ENCODE measurements around the gene PCYOX1L. TPM values are rescaled to one million over a fixed set of nuclear protein-coding genes. Genes with fewer than 3 reads are reported as not detected.

Gene PCYOX1L
- polyA plus RNA-seq, 3 donors = 9.8 to 31.8 (median 13.5) TPM

DNA sequence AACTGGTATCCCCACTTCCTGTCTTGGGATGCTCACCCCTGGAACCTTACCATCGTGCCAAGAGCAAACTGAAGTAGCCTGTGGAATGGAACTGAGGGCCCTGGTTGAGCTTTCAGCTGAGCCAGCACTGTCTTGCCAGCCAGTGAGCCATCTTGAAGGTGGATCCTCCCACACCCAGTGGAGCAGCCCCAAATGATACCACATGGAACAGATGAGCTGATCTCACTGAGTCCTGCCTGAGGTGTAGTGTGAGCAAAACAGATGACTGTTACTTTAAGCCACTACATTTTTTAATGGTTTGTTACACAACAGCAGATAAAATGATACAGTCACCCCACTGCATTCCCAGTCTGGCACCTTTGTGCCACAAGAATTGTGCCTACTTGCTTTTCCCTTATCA is 2.2 kb upstream of the PCYOX1L start:
- H3K4me2 ChIP-seq (replicated peaks; ENCODE audit: extremely low read depth, low read length, poor library complexity, severe bottlenecking) = no peak overlapping the region
- H3K4me3 Mint-ChIP-seq = no peak overlapping the region
- H3K4me1 ChIP-seq (ENCODE audit: control insufficient read depth in 1 of 2, insufficient read depth in 2 of 2, low read length in 2 of 2) = peaks cover 32 to 36% of the 10 kb centered on the region in 2 donors

DNA sequence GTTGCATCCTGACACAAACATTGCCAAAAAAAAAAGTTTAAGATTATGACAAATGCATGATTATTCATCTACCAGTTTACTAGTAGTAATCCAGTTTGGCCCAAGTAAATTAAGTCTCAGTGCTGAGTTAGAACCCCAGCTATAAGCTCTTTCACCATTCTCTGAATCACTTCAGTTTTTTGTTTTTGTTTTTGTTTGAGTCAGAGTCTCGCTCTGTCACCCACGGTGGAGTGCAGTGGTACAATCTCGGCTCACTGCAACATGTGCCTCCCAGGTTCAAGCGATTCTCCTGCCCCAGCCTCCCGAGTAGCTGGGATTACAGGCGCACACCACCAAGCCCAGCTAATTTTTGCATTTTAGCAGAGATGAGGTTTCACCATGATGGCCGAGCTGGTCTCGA is 1.5 kb upstream of the PCYOX1L start:
- Mint-ChIP-seq H3K27ac (no peak overlapping the region), H3K4me1 (peaks cover 38% of the 10 kb centered on the region), H3K9me3 (no peaks in the 10 kb centered on the region), H3K36me3 (peaks cover 37 to 38% of the 10 kb centered on the region in 2 donors), H3K27me3 (ENCODE audit: low read depth in 3 of 3) (no peaks in the 10 kb centered on the region), H3K4me3 (no peak overlapping the region)
- peaks cover 29 to 44% of the 10 kb centered on the region in 2 donors for H3K36me3 ChIP-seq (replicated peaks in 1 of 2; ENCODE audit: control insufficient read depth in 1 of 2, insufficient read depth in 2 of 2, low read length in 2 of 2)
- no peak overlapping the region for H3K4me3 ChIP-seq (replicated peaks in 1 of 3; ENCODE audit: low read depth in 2 of 3, low read length in 3 of 3)
- H3K4me2 ChIP-seq (replicated peaks; ENCODE audit: extremely low read depth, low read length, poor library complexity, severe bottlenecking) = no peak overlapping the region
- no peaks in the 10 kb centered on the region for H3K9me3 ChIP-seq (replicated peaks in 1 of 2; ENCODE audit: control insufficient read depth in 1 of 2, insufficient read depth in 1 of 2, low read length in 2 of 2)
- peaks cover 6% of the 10 kb centered on the region for H4K20me1 ChIP-seq (ENCODE audit: insufficient read depth, low read length)
- intact Hi-C loops (cut with micrococcal nuclease) = no loop called here
- 96% methylated on average over 8 of the region's 8 CpGs for WGBS (ENCODE audit: insufficient coverage)
- H3K27me3 ChIP-seq (ENCODE audit: control insufficient read depth in 2 of 2, insufficient read depth in 2 of 2, low read length in 2 of 2) = no peaks in the 10 kb centered on the region
- H3K4me1 ChIP-seq (ENCODE audit: control insufficient read depth in 1 of 2, insufficient read depth in 2 of 2, low read length in 2 of 2) = peaks cover 36 to 41% of the 10 kb centered on the region in 2 donors
- TF ChIP-seq, protein P1, sequence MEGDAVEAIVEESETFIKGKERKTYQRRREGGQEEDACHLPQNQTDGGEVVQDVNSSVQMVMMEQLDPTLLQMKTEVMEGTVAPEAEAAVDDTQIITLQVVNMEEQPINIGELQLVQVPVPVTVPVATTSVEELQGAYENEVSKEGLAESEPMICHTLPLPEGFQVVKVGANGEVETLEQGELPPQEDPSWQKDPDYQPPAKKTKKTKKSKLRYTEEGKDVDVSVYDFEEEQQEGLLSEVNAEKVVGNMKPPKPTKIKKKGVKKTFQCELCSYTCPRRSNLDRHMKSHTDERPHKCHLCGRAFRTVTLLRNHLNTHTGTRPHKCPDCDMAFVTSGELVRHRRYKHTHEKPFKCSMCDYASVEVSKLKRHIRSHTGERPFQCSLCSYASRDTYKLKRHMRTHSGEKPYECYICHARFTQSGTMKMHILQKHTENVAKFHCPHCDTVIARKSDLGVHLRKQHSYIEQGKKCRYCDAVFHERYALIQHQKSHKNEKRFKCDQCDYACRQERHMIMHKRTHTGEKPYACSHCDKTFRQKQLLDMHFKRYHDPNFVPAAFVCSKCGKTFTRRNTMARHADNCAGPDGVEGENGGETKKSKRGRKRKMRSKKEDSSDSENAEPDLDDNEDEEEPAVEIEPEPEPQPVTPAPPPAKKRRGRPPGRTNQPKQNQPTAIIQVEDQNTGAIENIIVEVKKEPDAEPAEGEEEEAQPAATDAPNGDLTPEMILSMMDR (IDR thresholded peaks at IDR 0.05) = no peak
- no peak overlapping the region for H3K27ac ChIP-seq (ENCODE audit: low read depth in 1 of 2, low read length in 2 of 2)
- peaks cover 21% of the 10 kb centered on the region for H3K79me2 ChIP-seq (ENCODE audit: insufficient read depth, low read length)
- H3K9ac ChIP-seq (ENCODE audit: insufficient read depth, low read length, poor library complexity, severe bottlenecking) = no peak overlapping the region
- no peak overlapping the region for H2AFZ ChIP-seq (ENCODE audit: insufficient read depth, low read depth, low read length, poor library complexity, severe bottlenecking)
- DNase-seq = no peak

More for the DNA sequence above, 2.2 kb upstream of the PCYOX1L start:
- Histone ChIP-seq H3K27ac (ENCODE audit: low read depth in 1 of 2, low read length in 2 of 2) (no peak overlapping the region), H3K4me3 (replicated peaks in 1 of 3; ENCODE audit: low read depth in 2 of 3, low read length in 3 of 3) (no peak overlapping the region), H2AFZ (ENCODE audit: insufficient read depth, low read depth, low read length, poor library complexity, severe bottlenecking) (no peak overlapping the region), H3K36me3 (replicated peaks in 1 of 2; ENCODE audit: control insufficient read depth in 1 of 2, insufficient read depth in 2 of 2, low read length in 2 of 2) (peaks cover 36 to 51% of the 10 kb centered on the region in 2 donors), H3K27me3 (ENCODE audit: control insufficient read depth in 2 of 2, insufficient read depth in 2 of 2, low read length in 2 of 2) (no peaks in the 10 kb centered on the region), H3K79me2 (ENCODE audit: insufficient read depth, low read length) (peaks cover 21% of the 10 kb centered on the region), H4K20me1 (ENCODE audit: insufficient read depth, low read length) (peaks cover 6% of the 10 kb centered on the region), H3K9me3 (replicated peaks in 1 of 2; ENCODE audit: control insufficient read depth in 1 of 2, insufficient read depth in 1 of 2, low read length in 2 of 2) (no peaks in the 10 kb centered on the region), H3K9ac (ENCODE audit: insufficient read depth, low read length, poor library complexity, severe bottlenecking) (no peak overlapping the region)
- Mint-ChIP-seq H3K27ac (no peak overlapping the region), H3K36me3 (peaks cover 44 to 45% of the 10 kb centered on the region in 2 donors), H3K4me1 (peaks cover 33% of the 10 kb centered on the region), H3K9me3 (no peaks in the 10 kb centered on the region), H3K27me3 (ENCODE audit: low read depth in 3 of 3) (no peaks in the 10 kb centered on the region)
- WGBS (ENCODE audit: insufficient coverage) = 100% methylated on average over 1 of the region's 1 CpG
- no peak for DNase-seq
- TF ChIP-seq, protein P1 (IDR thresholded peaks at IDR 0.05) = no peak
- intact Hi-C loops (cut with micrococcal nuclease) = no loop called here

Data from CD14-positive monocyte (primary cell).